ENCODE results near the gene MRPL55. TPM values are rescaled to one million over a fixed set of nuclear protein-coding genes. Genes with fewer than 3 reads are reported as not detected.
A peak's percentile ranks its signal among the peaks of the same experiment; 100 is the strongest.

The MRPL55 gene
- total RNA-seq, 1 donor from 2014 or later: 61.7 TPM

GRCh38 chr1:228099331-228099732, 9.8 kb downstream of the MRPL55 start:
- peak overlapping the region; percentile 6 for H3K27ac Mint-ChIP-seq
- H3K4me1 Mint-ChIP-seq (ENCODE audit: low read depth): peaks cover 21% of the 10 kb centered on the region
- H3K27me3 Mint-ChIP-seq (ENCODE audit: insufficient read depth): no peaks in the 10 kb centered on the region
- H3K4me3 Mint-ChIP-seq: no peak overlapping the region
- H3K36me3 Mint-ChIP-seq (ENCODE audit: low read depth): peaks cover 32% of the 10 kb centered on the region
- intact Hi-C loops (cut with micrococcal nuclease): no loop called here
- peaks cover 9% of the 10 kb centered on the region for H3K9me3 Mint-ChIP-seq
- no peak for DNase-seq (ENCODE audit: low spot score)

DNA sequence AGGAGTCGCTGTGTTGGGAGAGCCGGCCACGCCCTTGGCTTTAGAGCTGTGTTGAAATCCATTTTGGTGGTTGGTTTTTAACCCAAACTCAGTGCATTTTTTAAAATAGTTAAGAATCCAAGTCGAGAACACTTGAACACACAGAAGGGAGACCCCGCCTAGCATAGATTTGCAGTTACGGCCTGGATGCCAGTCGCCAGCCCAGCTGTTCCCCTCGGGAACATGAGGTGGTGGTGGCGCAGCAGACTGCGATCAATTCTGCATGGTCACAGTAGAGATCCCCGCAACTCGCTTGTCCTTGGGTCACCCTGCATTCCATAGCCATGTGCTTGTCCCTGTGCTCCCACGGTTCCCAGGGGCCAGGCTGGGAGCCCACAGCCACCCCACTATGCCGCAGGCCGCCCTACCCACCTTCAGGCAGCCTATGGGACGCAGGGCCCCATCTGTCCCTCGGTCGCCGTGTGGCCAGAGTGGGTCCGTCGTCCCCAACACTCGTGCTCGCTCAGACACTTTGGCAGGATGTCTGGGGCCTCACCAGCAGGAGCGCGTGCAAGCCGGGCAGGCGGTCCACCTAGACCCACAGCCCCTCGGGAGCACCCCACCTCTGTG, 10.7 kb downstream of the MRPL55 start:
- intact Hi-C loops (cut with micrococcal nuclease): no loop called here
- no peak for DNase-seq (ENCODE audit: low spot score)
- H3K4me1 Mint-ChIP-seq (ENCODE audit: low read depth): peaks cover 16% of the 10 kb centered on the region
- peaks cover 12% of the 10 kb centered on the region for H3K9me3 Mint-ChIP-seq
- no peak overlapping the region for H3K4me3 Mint-ChIP-seq
- H3K27me3 Mint-ChIP-seq (ENCODE audit: insufficient read depth): no peaks in the 10 kb centered on the region
- H3K27ac Mint-ChIP-seq: no peak overlapping the region
- H3K36me3 Mint-ChIP-seq (ENCODE audit: low read depth): peaks cover 37% of the 10 kb centered on the region

GRCh38 chr1:228097333-228098081, 11.6 kb downstream of the MRPL55 start:
- no peaks in the 10 kb centered on the region for H3K27me3 Mint-ChIP-seq (ENCODE audit: insufficient read depth)
- DNase-seq (ENCODE audit: low spot score): no peak
- H3K36me3 Mint-ChIP-seq (ENCODE audit: low read depth): peaks cover 43% of the 10 kb centered on the region
- H3K9me3 Mint-ChIP-seq: peaks cover 12% of the 10 kb centered on the region
- no peak overlapping the region for H3K4me3 Mint-ChIP-seq
- H3K27ac Mint-ChIP-seq: no peak overlapping the region
- intact Hi-C loops (cut with micrococcal nuclease): no loop called here
- peaks cover 18% of the 10 kb centered on the region for H3K4me1 Mint-ChIP-seq (ENCODE audit: low read depth)

DNA sequence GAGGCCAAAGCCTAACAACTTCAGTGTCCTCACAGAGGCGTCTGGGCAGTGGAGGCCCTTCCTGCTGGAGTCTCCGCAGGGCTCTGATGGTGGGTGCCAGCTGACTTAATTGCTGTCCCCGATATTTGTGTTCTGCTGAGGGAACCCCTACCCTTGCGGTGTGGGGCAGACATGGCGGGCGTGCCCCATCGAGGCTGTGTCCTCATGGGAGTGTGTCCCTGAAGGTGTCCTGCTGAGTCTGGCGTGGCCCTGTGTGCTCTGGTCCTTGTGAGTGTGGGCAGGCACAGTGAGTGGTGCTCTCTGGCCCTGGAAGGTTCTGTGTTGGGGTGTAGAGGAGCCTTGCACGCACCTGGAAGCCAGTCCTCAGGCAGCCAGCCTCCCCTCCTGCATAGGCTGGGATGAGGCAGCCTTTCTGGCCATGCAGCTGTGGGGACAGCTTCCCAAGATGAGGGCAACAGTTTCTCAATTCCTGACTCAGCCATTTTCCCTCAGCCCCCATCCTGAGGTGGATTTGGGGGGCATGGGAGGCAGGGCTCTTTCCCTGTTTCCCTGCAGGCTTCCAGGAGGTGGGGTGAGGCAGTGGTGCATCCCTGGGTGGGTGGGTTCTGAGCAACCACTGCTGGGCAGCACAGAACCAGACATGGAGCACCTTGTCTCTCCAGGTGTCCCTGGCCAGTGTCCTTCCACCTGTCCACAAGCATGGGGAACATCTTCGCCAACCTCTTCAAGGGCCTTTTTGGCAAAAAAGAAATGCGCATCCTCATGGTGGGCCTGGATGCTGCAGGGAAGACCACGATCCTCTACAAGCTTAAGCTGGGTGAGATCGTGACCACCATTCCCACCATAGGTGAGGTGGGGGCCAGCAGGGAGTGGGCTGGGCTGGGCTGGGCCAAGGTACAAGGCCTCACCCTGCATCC, 12.4 kb downstream of the MRPL55 start:
- intact Hi-C loops (cut with micrococcal nuclease): no loop called here
- no peak overlapping the region for H3K27ac Mint-ChIP-seq
- peaks cover 26% of the 10 kb centered on the region for H3K4me1 Mint-ChIP-seq (ENCODE audit: low read depth)
- DNase-seq (ENCODE audit: low spot score): no peak
- no peaks in the 10 kb centered on the region for H3K27me3 Mint-ChIP-seq (ENCODE audit: insufficient read depth)
- no peak overlapping the region for H3K4me3 Mint-ChIP-seq
- H3K36me3 Mint-ChIP-seq (ENCODE audit: low read depth): peaks cover 52% of the 10 kb centered on the region
- peaks cover 12% of the 10 kb centered on the region for H3K9me3 Mint-ChIP-seq

GRCh38 chr1:228095938-228096337, 13.2 kb downstream of the MRPL55 start:
- Mint-ChIP-seq H3K27ac (no peak overlapping the region), H3K9me3 (peaks cover 12% of the 10 kb centered on the region), H3K4me1 (ENCODE audit: low read depth) (peaks cover 25% of the 10 kb centered on the region), H3K36me3 (ENCODE audit: low read depth) (peaks cover 54% of the 10 kb centered on the region), H3K4me3 (no peak overlapping the region), H3K27me3 (ENCODE audit: insufficient read depth) (no peaks in the 10 kb centered on the region)
- intact Hi-C loops (cut with micrococcal nuclease): no loop called here
- no peak for DNase-seq (ENCODE audit: low spot score)

DNA sequence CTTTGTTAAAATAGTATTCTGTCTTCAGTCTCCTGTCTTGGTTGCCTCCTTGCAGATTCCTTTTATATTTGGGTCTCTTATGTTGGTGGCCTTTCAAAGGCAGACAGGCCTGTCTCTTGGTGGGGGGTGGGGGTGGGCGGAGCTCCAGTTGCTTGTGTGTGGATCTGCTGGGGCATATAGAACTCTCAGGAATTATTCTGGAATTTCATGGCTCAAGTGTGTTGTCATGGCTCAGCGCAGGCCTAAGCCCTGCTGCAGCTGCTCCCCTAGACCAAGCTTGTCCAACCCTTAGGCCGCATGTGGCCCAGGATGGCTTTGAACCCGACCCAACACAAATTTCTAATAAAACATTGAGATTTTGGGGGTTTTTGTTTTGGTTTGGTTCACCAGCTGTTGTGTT, 13.9 kb downstream of the MRPL55 start:
- Mint-ChIP-seq H3K27me3 (ENCODE audit: insufficient read depth) (no peaks in the 10 kb centered on the region), H3K4me1 (ENCODE audit: low read depth) (peaks cover 30% of the 10 kb centered on the region), H3K27ac (no peak overlapping the region), H3K36me3 (ENCODE audit: low read depth) (peaks cover 59% of the 10 kb centered on the region), H3K4me3 (no peak overlapping the region), H3K9me3 (peaks cover 12% of the 10 kb centered on the region)
- intact Hi-C loops (cut with micrococcal nuclease): no loop called here
- DNase-seq (ENCODE audit: low spot score): no peak

- H3K4me1 Mint-ChIP-seq (ENCODE audit: low read depth): peaks cover 36% of the 10 kb centered on the region
- DNase-seq (ENCODE audit: low spot score): no peak
- intact Hi-C loops (cut with micrococcal nuclease): no loop called here
- H3K9me3 Mint-ChIP-seq: peaks cover 12% of the 10 kb centered on the region
- H3K27ac Mint-ChIP-seq: no peak overlapping the region
- peaks cover 60% of the 10 kb centered on the region for H3K36me3 Mint-ChIP-seq (ENCODE audit: low read depth)
- H3K27me3 Mint-ChIP-seq (ENCODE audit: insufficient read depth): no peaks in the 10 kb centered on the region
- H3K4me3 Mint-ChIP-seq: no peak overlapping the region
Observed at GRCh38 chr1:228094432-228095016, 14.6 kb downstream of the MRPL55 start.

- H3K4me1 Mint-ChIP-seq (ENCODE audit: low read depth): peaks cover 47% of the 10 kb centered on the region
Observed at GRCh38 chr1:228093050-228093906, 15.8 kb downstream of the MRPL55 start.

GRCh38 chr1:228092342-228093049, 16.6 kb downstream of the MRPL55 start:
- Mint-ChIP-seq H3K4me1 (ENCODE audit: low read depth) (peaks cover 55% of the 10 kb centered on the region), H3K27me3 (ENCODE audit: insufficient read depth) (no peaks in the 10 kb centered on the region), H3K36me3 (ENCODE audit: low read depth) (peaks cover 66% of the 10 kb centered on the region), H3K4me3 (no peak overlapping the region), H3K27ac (no peak overlapping the region), H3K9me3 (peaks cover 12% of the 10 kb centered on the region)
- DNase-seq (ENCODE audit: low spot score): no peak
- intact Hi-C loops (cut with micrococcal nuclease): no loop called here

More at GRCh38 chr1:228093050-228093906, 15.8 kb downstream of the MRPL55 start:
- Mint-ChIP-seq H3K9me3 (peaks cover 12% of the 10 kb centered on the region), H3K4me3 (no peak overlapping the region), H3K36me3 (ENCODE audit: low read depth) (peaks cover 66% of the 10 kb centered on the region), H3K27me3 (ENCODE audit: insufficient read depth) (no peaks in the 10 kb centered on the region), H3K27ac (no peak overlapping the region)
- DNase-seq (ENCODE audit: low spot score): no peak
- intact Hi-C loops (cut with micrococcal nuclease): no loop called here

DNA sequence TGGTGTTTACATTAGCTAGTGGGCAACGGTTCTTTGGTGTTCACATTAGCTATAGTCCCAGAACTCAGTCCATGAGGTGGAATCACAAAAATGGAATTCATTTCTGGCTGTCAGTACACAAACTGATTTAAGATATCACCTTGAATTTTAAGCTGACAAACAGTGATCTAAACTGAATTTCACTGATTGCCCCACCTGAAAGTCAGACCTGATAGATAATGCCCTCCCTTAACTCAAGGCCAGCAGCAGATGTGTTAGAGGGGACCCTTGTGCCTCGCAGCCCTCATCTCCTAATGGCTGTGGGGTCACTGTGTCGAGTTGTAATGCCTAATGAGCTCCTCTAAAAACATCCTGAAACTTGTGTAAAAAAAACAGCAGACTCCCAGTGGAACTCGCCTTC, 18.0 kb downstream of the MRPL55 start:
- H3K9me3 Mint-ChIP-seq: peaks cover 12% of the 10 kb centered on the region
- H3K4me3 Mint-ChIP-seq: no peak overlapping the region
- H3K4me1 Mint-ChIP-seq (ENCODE audit: low read depth): peaks cover 68% of the 10 kb centered on the region
- intact Hi-C loops (cut with micrococcal nuclease): no loop called here
- no peaks in the 10 kb centered on the region for H3K27me3 Mint-ChIP-seq (ENCODE audit: insufficient read depth)
- H3K36me3 Mint-ChIP-seq (ENCODE audit: low read depth): peaks cover 64% of the 10 kb centered on the region
- DNase-seq (ENCODE audit: low spot score): no peak
- no peak overlapping the region for H3K27ac Mint-ChIP-seq

- H3K27ac Mint-ChIP-seq: peak overlapping the region; percentile 29
- intact Hi-C loops (cut with micrococcal nuclease): no loop called here
- H3K4me3 Mint-ChIP-seq: no peak overlapping the region
- DNase-seq (ENCODE audit: low spot score): no peak
- H3K9me3 Mint-ChIP-seq: peaks cover 12% of the 10 kb centered on the region
- no peaks in the 10 kb centered on the region for H3K27me3 Mint-ChIP-seq (ENCODE audit: insufficient read depth)
- peaks cover 72% of the 10 kb centered on the region for H3K4me1 Mint-ChIP-seq (ENCODE audit: low read depth)
- H3K36me3 Mint-ChIP-seq (ENCODE audit: low read depth): peaks cover 62% of the 10 kb centered on the region
Observed at GRCh38 chr1:228090613-228091081, 18.5 kb downstream of the MRPL55 start.
